ENCODE data around the gene CCDC7.
"Not testable (repeated sequence)": the region's sequence is repeated elsewhere in the genome, so short reads cannot be mapped to it uniquely, and the experiment has no call there.

CCDC7 gene

GRCh38 chr10:32887481-32887880 is 441.5 kb downstream of the CCDC7 start:
- DNase-seq (ENCODE audit: low read depth in 3 of 3), result no peak

DNA sequence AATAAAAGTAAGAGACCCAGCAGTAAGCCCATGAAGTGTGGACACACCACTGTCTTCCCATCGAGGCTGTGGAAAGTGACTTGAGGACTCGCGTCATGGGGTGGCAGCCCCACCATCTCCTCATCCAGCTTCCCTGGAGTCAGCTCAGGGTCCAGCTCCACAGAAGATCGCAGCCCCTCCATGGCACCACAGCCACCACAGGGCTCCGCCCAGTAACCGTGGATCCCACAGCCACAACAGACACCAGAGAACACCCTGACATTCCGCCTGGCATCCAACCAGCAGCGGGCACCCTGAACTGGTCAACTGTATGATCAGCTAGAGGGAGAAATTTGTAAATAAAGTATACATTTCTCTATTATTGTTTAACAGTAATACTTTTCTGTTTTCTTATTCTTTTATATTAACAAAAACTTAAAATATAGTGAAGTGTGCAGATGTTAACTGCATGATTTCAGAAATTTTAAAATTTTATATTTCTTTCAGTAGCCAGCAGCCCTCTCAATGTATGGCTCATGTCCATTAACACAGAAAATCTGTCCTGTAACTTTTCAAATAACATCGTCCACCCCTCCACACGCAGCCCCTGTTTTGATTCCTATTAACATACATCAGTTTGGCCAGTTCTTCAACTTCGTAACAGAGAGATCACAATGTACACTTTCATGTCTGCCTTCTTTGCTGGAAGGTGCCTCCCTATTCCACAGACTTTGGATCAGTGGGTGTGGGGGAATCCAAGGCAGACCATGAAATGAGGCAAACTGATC is 442.4 kb downstream of the CCDC7 start:
- DNase-seq (ENCODE audit: low read depth in 3 of 3), result no peak

- no peak for DNase-seq (ENCODE audit: low read depth in 3 of 3)
Measured at GRCh38 chr10:32889631-32890212, 443.8 kb downstream of the CCDC7 start.

DNA sequence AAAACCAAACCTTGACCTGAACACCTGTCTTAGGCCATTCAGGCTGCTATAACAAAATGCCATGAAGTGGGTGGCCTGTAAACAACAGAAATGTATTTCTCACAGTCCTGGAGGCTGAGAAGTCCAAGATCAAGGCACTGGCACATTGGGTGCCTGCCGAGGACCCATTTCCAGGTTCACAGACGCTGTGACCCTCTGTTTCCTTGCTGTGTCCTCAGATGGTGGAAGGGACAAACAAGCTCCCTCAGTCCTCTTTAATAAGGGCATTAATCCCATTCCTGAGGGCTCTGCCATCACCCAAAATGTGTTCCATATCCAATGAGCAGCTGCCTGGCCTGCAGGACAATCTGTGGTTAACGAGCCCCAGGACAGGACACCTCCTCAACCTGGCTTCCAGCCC is 444.5 kb downstream of the CCDC7 start:
- DNase-seq (ENCODE audit: low read depth in 3 of 3), result no peak

GRCh38 chr10:32891261-32891660 is 445.3 kb downstream of the CCDC7 start:
- DNase-seq (ENCODE audit: low read depth in 3 of 3), result no peak

- no peak for DNase-seq (ENCODE audit: low read depth in 3 of 3)
Measured at GRCh38 chr10:32893434-32893833, 447.5 kb downstream of the CCDC7 start.

DNA sequence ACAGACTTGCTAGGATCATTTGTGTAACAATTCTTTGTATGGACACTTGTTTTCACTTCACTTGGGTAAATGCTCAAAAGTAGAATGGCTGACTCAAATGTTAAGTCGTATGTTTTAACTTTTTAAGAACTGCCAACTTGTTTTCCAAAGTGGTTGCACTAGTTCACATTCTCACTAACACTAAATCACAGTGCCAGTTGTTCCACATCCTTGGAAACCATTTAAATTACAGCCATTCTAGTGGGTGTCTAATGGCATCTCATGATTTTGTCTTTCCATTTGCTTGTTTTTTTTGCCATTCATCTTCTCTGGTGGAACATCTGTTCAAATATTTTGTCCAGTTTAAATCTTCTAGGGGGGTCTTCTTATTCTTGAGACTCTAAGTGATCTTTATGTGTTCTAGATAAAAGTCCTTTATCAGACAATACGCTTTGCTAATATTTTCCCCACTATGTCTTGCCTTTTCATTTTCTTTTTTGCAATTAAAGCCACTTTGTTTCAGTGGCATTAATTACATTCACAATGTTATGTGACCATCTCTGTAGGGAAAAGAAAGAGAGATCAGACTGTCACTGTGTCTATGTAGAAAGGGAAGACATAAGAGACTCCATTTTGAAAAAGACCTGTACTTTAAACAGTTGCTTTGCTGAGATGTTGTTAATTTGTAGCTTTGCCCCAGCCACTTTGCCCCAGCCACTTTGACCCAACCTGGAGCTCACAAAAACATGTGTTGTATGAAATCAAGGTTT is 448.1 kb downstream of the CCDC7 start:
- no peak for DNase-seq (ENCODE audit: low read depth in 3 of 3)

GRCh38 chr10:32895200-32895968 is 449.4 kb downstream of the CCDC7 start:
- DNase-seq (ENCODE audit: low read depth in 3 of 3), result not testable (repeated sequence)

GRCh38 chr10:32901815-32902214 is 455.9 kb downstream of the CCDC7 start:
- DNase-seq (ENCODE audit: low read depth in 3 of 3), result no peak

DNA sequence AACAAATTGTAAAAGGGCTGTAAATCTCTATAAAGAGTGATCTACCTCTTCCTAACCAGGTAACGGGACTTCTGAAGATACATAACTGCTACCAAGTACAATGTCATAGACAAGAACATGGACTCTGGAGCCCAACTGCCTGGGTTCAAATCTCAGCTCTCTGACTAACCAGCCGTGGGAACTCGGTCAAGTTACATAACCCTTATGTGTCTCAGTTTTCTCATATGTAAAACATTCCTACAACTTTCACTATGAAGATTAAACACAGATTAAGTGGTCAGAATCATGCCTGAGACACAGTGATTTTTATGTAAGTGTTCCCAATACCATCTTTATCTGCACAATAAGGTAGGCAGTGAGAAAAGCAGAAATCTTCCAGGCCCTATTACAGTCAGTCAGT is 459.5 kb downstream of the CCDC7 start:
- no peak for DNase-seq (ENCODE audit: low read depth in 3 of 3)

DNA sequence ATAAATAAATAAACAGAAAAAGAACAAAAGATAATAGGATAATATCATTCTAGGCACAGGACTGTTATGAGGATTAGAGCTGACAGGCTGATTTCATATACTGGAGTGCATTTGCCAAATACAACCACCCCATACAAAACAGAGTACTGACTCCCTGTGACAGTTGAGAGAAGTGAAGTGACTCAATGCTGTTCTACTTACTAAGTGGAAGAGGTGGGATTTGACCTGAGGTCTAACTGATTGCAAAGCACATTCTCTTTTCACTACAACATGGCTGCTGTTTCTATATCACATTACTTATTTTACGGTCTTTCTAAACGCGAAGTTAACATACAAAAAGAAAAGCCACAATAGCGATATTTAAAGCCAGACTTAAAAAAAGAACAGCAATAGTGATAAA is 460.7 kb downstream of the CCDC7 start:
- DNase-seq (ENCODE audit: low read depth in 3 of 3), result no peak

DNA sequence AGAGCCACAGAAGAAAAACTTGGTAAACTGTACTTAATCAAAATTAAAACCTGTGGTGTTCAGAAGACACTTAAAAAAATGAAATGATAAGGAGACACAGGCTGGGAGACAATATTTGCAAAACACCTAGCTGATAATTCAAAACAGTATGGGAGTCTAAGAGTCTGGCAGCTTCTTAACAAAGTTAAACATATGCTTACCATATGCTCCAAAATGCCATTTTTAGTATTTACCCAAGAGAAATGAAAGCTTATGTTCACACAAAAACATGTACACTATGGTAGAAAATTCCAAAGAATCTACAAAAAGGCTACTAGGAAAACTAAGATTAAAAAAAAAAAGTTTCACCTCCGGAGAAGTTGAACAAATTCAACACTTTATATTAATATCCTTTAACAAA is 463.5 kb downstream of the CCDC7 start:
- no peak for DNase-seq (ENCODE audit: low read depth in 3 of 3)

GRCh38 chr10:32909970-32910369 is 464.0 kb downstream of the CCDC7 start:
- DNase-seq (ENCODE audit: low read depth in 3 of 3), result not testable (repeated sequence)

DNA sequence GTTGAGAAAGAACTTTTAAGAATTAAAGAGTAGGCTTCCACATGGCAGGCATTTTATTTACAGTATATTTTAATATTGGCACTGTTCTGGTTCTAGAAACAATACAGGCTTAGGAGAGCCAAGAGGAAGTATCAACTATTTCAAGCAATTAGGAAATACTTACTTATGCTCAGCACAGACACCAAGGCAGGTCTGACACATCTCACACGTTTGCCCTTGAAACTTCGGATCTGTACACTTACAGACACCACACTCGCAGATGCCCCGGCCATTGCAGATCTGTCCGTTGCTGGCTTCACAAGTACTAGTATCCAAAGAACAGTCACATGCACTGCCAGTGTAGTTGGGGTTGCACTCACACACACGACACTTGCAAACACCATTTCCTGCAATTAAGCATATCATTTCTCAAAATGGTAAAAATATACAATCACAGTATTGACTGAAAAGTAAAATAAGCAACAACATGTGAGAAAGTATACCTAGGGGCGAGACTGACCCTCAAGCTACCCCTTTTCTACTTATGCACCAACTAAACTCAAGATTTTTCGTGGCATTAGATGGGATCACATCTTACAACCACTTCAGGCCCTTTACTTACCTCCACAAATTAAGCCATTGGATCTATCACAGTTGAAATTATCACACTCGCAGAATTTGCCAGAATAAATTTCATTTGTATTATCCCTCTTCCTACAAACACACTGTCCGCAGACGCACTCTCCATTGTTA is 465.5 kb downstream of the CCDC7 start:
- DNase-seq (ENCODE audit: low read depth in 3 of 3), result no peak

- DNase-seq (ENCODE audit: low read depth in 3 of 3), result not testable (repeated sequence)
Measured at GRCh38 chr10:32917817-32918216, 471.9 kb downstream of the CCDC7 start.

GRCh38 chr10:32922170-32922569 is 476.2 kb downstream of the CCDC7 start:
- DNase-seq (ENCODE audit: low read depth in 3 of 3), result no peak

DNA sequence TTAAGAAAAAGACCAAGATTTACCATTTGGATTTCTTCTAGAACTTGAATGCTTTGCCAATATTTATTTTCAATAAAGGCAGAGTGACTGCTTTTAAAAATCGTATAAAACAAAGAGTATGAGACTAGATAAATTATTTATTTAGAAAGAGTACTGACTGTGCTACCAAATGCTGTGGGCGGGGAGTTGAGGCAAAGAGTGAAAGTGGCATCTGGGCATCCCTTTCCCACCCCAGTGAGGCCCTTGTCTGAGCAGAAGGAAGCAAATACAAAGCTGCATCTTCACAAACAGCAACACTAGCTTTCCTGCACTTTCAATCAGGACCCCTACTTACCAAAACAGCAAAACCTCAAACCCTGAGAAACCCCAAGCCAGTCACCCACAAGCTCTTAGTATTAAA is 477.2 kb downstream of the CCDC7 start:
- no peak for DNase-seq (ENCODE audit: low read depth in 3 of 3)

- no peak for DNase-seq (ENCODE audit: low read depth in 3 of 3)
Measured at GRCh38 chr10:32923849-32924248, 477.9 kb downstream of the CCDC7 start.
